NCI-H1694 (cell line): Measurements from ENCODE around the gene PALLD.

Experiments used
- DNase-seq: peaks from one replicate; lab custom pipeline; 2025; lab: John Stamatoyannopoulos, UW

The PALLD gene

DNA sequence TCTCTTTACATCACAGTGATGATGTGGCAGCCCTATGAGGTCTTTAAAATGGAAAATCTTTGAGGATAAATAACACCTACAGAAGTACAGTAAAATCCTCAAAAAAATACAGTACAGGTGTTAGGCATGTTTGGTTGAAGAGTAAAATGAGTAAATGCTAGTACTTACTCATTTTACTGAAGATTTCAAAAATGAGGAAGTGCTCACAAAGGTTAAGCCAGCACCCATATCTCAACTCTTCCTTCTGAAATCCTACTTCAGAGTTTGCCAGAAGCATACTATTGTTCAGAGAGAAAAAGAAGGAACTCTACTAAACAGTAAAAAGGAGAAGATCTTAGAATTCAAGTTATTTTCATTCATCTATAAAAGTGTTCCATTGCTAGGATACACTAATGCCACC, 382.3 kb downstream of the PALLD start:
- no peak for DNase-seq

DNA sequence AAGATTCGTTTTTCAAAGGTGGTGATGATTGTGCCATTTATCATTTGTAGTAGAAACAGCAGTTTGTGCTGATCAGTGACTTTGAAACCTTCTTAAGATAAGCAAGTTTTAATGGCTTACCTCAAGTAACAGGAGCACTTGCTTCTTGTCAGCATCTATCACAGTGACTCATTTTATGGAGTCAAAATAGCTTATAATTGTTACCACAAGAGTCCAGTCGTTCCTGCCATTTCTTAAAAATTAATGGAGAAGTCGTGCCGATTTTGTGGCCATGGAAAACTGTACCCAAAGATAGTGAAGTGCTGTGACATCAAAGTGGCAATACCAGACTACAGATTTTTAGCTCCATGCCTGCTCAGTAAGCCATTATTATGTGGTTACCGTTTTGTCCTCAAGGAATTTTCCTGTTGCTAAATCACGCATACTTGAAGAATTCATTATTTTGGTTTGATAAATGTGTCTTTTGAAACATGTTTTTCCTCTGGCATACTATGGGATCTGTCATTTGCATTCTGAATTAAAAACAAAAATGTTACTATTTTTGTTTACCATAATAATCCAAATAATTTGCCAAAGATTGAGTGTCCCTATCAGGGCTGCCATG, 383.3 kb downstream of the PALLD start:
- no peak for DNase-seq

DNA sequence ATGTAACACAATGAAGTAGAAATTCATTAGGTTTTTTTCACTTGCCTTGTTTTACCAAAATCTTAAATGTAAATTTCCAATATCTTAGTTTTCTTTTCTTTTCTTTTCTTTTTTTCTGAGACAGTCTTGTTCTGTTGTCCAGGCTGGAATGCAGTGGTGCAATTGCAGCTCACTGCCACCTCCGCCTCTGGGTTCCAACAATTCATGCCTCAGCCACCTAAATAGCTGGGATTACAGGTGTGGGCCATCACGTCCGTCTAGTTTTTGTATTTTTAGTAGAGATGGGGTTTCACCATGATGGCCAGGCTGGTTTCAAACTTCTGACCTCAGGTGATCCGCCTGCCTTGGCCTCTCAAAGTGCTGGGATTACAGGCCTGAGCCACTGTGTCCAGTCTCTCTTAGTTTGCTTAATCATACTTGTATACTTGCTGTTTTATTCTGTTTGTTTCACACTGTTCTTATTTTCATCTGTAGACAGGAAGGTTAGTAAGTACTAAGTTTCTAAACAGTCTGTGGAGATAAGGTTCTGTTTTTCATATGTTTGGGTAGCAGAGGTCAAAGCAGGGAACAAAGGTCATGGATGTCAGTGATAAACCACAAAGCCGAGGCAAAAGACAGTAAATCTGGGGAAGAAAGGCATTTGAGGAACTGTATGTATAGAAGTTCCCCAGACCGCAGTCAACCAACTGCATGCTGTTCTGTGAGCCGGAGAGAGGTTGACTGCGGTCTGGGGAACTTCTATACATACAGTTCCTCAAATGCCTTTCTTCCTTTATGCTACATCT, 384.2 kb downstream of the PALLD start:
- no peak for DNase-seq

DNA sequence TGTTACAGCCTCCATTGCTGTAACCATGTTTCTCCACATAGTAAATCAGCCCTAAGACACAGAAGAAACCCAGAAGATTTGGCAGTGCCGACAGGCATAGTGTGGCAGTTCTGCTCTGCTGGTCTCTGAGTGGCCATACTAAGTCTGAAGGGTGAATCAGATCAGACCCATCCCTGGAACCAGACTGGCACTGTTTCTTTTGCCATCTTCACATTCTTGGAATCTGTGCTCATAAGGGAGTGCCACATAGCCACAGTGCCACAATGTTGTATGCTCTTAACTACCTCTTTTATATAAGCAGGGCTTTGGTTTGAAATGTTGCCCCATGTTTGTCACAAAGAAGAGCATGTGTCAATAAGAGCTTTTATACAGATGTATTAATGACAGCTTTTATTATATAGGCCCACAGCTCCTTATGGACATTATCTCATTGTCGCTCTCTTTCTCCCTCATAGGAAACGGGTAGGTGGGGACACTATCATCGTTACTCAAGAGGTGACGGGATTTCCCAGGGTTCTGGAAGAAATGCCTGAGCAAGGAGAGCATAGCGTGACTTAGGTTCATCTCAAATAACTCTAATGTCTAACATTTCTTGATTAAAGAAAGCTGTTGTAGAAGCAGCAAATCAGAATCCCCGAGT, 385.0 kb downstream of the PALLD start:
- no peak for DNase-seq

DNA sequence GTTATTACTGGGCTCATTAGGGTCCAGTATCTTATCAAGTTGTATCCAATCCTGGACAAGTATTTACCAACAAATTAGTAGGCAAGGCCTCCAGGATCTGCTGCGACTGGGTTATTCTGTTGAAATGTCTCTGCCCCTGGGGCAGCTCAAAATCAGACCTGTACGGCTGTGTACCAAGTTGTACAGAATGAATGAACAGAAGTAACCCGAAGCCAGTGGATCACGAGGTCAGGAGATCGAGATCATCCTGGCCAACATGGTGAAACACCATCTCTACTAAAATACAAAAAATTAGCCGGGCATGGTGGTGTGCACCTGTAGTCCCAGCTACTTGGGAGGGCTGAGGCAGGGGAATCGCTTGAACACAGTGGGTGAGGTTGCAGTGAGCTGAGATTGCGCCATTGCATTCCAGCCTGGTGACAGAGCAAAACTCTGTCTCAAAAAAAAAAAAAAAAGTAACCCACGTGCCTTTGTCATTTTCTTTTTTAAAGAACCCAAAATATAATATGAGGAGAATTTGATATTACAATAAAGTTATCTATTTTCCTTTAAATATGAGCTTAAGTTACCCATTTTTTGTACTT, 385.9 kb downstream of the PALLD start:
- DNase-seq, result no peak

DNA sequence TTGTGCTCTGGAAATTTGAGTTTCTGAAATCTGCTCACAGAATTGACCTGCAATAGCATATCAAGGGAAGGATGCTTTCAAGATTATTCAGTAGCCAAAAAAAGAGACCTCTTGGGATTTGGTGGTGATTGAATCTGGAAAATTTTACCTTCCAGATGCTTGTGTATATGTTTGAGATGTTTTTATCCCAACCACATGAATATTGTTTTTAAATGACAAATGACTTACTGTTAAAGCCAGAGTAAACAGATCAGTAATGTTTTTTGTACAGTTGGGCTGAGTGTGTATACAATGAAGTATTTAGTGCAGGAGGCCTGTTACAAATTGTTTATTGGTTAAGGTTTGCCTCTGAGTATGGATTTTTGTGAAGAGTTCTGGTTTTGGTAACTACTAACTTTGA, 386.7 kb downstream of the PALLD start:
- no peak for DNase-seq

DNA sequence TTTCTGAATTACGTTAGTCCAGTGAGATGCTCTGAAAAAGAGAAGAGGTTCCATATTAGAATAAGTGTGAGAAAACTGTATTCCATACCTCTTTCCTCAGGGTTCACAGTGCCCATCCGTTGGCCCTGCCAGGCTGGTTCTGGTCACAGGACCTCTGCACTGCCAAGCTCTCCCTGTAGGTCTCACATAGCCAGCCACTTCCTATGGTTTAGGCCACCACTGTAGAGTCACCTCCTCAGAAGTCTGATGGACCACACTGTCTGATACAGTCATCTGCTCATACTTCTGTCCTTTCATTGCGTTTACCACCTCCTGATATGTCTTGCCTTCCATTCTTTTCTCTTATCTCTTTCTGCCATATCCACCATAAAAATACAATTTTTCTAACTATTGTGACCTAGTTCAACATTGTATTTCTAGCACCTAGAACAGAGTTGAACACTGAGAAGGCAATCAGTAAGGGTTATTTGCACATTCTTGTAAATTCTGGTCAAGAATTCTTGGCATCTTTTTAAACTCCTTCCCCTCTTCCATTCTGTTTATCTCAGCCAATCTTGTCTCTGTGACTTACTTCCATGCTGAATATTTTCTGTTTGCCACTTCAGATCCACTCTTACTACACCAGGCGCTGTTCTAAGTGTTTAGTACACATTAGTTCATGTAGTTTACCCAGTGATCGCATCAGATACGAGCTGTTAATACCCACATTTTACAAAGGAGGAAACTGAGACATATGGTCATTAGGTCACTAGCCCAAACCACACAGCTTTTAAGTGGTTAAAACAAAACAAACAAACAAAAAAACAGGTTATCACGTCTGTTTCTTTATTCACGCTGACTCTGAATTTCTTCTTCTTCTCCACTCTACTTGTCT, 387.6 kb downstream of the PALLD start:
- DNase-seq, result no peak

DNA sequence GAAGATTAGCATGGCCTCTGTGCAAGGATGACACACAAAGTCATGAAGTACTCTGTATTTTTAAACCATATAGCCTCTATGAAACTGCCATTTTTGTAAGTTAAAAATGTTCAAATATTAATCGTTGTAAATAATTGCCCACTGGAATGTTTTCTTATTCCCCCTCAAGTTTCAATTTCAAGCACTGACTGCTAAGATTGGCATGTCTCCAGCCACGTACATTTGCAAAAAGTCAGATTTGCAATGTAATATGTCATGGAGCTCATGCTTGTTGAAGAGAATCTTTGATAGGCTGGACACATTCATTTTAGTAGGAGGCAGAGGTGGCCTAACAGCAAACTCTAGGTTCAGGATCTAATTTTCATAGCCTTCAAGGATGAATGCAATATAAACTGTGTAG, 388.5 kb downstream of the PALLD start:
- DNase-seq, result no peak

DNA sequence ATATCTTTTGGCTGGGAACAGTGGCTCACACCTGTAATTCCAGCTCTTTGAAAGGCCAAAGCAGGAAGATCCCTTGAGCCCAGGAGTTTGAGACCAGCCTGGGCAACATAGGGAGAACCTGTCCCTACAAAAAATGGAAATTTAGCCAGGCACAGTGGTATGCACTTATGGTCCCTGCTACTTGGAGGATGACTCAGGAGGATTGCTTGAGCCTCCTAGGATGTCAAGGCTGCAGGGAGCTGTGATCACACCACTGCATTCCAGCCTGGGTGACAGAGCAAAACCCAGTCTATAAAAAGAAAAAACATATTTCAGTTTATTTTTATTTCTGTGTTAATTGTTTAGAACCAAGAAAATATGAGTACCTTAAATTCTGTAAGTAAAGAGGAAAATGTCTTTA, 389.5 kb downstream of the PALLD start:
- DNase-seq, result no peak

DNA sequence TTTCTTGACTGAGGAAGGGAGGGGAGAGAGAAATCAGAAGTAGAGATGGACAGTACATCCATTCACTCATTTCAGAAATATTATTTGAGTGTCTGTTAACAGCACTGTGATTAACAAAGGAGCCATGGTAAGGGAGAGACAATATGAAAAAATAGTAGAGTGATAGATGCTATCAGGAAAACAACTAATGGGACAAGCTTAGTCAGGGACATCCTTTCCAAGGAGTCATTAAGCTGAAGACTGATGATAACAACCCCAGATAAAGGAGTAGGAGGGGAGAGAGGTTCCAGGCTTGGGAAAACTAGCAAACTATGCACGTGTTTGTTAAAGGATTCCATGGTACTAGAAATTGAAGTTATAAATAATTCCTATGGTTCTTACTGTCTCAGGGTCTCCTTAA, 391.0 kb downstream of the PALLD start:
- DNase-seq, result no peak

DNA sequence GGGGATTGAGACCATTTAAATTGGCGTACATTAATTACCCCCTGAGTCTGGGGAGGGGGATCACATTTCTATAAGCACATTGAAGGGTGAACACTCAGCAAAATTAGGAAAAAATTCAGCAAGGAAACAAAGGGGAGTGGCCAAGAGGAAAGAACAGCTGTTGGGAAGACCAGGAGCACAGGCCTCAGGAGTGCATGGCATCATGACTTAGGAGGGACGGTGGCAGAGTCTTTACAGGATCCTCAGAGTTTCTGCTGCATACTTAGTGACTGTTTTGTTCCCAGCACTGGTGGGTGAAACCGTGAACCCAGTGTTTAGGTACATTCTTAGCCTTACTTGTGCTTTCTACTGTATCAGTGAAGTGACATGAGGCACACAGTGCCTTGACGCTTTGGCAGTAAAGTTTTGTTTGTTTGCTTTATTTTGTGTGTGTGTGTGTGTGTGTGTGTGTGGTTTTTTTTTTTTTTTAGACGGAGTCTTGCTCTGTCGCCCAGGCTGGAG, 391.9 kb downstream of the PALLD start:
- no peak for DNase-seq

DNA sequence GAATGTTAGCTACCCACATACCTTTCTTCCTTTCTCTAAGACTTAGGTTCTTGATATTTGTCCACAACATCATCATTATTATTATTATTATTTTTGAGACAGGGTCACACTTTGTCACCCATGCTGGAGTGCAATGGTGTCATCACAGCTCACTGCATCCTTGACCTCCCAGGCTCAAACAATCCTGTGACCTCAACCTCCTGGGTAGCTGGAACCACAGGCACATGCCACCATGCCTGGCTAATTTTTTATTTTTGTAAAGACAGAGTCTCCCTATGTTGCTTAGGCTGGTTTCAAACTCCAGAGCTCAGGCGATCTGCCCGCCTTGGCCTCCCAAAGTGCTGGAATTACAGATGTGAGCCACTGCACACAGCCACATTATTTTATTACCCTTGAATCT, 394.2 kb downstream of the PALLD start:
- no peak for DNase-seq

DNA sequence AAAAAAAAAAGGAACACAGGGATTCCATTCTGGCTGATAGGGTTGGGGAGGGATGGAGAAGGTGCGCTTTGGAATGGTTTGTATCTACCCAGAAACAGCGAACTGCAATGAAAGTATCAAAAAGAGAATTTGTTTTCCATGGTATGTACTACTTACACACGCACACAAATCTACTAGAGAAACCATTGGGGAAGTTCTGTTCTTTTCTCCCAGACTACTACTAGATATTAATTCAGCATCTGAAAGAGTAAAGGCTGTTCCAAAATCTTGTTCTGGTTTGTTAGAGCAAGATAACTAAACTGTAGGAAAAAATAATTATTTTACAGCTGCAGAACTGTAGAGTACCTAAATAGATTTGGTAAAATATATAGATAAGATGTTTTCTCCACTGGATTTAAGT, 394.8 kb downstream of the PALLD start:
- DNase-seq, result no peak

DNA sequence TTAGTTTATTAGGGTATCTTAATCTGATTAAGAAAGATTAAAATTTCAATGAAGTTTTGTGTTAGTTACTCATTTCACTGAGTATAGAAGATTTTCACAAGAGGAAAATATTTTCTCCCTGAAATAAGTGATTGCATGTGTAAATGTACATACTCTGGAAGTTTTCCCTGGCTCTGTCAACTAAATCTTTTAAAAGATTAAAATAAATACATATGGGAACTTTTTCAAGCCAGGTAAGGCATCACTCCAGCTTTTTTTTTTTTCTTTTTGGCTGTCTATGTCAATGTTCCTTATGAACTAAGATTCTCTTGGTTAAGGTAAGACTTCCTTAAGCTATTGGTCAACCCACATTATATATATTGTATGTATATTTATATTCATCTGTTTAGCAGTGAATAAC, 395.6 kb downstream of the PALLD start:
- DNase-seq, result no peak

DNA sequence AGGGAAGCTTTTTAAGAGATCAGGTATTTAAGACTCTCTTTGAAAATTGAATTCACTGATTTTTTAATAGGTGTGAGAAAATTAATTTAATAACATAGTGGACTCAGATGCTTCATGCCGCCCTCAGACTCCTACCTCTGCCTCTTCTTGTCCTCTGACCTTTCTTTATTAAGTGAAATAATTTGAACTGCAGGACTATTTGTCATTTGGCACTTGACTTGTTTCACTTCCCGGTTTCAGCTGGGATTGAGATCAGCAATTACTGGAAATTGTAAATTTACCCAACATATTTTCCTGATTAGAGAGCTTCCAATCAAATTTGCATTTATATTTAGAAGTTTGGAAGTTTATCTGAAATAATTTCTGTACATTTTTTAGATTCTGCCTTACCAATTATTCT, 396.4 kb downstream of the PALLD start:
- DNase-seq, result no peak

DNA sequence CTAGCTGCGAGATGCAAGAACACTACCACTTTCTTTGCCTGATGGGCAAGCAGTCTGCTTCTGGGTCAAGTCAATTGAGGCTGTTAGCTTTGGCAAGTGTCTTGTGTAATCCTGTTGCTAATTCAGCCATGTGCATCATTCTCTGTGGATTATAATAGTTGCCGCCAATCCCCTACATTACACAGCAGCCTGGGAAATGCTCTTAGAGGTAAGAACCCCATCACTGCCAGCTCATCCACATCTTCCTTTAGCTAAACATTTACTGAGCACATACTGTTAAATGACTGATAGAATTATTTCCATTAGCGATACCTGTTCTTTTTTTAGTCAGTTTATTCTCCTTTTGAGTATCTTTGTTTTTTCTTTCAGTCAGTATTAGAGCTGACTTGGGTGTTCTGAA, 397.0 kb downstream of the PALLD start:
- DNase-seq, result no peak

DNA sequence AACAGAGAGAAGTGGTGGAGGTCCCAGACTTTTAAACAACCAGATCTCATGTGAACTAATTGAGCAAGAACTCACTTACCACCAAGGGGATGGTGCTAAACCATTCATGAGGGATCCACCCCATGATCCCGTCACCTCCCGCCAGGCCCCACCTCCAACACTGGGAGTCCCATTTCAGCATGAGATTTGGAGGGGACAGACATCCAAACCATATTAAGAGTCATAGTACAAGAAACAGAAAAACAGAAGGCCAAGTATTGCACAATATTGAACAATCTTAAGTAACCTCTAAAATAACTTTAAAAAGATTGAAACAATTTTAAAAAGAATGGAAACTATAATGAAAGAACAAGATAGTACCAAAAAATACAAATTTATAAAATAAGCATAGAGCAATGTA, 403.2 kb downstream of the PALLD start:
- no peak for DNase-seq

DNA sequence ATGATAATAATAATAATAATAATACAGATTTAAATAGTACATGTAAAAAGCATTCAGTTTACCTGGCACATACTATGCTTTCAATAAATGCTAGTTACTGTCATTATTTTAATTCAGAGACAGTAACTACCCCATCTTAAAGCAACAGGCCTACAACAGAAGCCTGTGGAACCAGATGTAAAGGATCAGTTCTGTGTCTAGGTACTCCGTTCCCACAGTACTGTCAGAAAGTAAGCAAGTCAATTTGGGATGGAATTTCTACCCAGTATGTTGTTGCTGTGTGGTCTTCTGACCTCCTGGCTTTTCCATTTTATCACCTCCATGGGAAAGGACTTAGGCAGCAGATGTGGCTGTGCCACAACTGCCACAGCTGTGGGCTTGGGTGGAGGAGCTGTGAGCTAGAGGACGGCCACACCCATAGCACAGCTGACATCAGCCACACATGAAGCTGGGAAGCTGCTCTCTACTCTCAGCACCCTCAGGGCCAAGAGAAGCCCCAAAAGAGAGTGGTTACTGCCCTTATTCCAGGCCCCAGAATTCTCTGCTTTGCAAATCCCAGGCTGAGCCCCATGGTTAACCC, 410.4 kb downstream of the PALLD start:
- DNase-seq, result no peak

DNA sequence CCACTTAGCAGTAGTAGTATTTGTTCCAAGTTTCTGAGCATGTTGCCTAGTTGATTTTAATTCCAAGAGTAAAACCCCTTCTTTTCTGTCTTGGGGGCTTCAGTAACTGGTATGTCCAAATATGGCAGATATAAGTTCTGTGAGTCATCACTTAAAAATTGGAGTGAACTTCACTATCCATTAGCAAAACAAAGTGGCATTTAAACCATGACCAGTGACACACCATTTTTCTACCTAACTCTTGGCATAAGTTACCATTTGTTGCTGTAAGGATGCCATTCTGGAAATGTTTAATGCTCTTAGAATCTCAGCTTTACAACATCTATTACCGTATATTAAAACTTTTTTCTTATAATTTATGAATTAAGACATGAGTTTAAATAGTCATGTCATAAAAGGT, 411.2 kb downstream of the PALLD start:
- no peak for DNase-seq

DNA sequence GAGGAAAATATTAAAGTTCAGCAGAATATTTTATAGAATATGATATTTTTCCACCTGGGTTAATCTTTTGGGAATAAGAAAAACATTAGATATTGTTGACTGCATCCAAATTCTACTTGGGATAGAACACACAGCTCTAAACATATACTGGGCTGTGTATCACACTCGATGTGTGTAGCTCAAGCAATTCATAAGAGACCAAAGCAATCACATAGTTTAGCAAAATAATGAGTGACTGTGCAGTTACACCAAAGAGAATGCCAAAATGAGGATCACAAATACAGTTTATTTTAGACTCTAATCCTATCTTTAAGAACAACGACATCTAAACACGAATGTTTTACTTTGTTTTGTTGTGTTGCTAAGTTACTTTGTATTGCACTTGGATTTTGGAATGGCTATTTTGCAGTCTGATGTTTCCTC, 412.0 kb downstream of the PALLD start:
- no peak for DNase-seq

DNA sequence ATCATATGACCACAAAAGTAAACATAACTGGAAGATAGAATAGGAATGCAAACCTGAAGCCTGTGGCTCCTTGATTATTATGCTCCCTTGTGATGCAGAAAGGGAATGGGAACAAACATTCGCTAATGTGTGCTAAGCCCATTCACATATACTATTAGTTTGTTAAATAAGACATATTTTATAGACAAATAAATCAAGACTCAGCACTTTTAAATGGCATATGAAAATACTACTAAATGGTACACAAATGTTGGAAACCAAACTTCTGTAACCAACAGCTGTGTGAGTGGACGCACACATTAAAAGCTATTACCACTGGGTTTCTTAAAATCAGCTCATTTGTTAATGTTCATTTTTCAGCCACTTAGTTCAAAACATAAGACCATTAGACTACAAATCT, 417.2 kb downstream of the PALLD start:
- DNase-seq, result no peak
